ENCODE results near the gene NT5E.
A peak's percentile ranks its signal among the peaks of the same experiment; 100 is the strongest.
"Not testable (repeated sequence)": the region's sequence is repeated elsewhere in the genome, so short reads cannot be mapped to it uniquely, and the experiment has no call there.

The NT5E gene

GRCh38 chr6:85449818-85450759 lies at the start of gene NT5E:
NT5E (plus strand) TSS chr6:85450083; CDS start chr6:85450140, 57 bp downstream.
- peak within 1 kb of the TSS; percentile 83 for H3K4me3 ChIP-seq (ENCODE audit: control insufficient read depth, low read depth, low read length)
- DNase-seq (ENCODE audit: low read depth), result no peak
- no peak for TF ChIP-seq CTCF (IDR thresholded peaks at IDR 0.05; ENCODE audit: control insufficient read depth, insufficient read depth, low read depth, low read length, missing control alignments)

- H3K4me3 ChIP-seq (ENCODE audit: control insufficient read depth, low read depth, low read length), result no peak overlapping the region
- TF ChIP-seq CTCF (IDR thresholded peaks at IDR 0.05; ENCODE audit: control insufficient read depth, insufficient read depth, low read depth, low read length, missing control alignments), result no peak
- DNase-seq (ENCODE audit: low read depth), result no peak
Observed at GRCh38 chr6:85400331-85400730, 49.6 kb upstream of the NT5E start.

- no peak for DNase-seq (ENCODE audit: low read depth)
- no peak overlapping the region for H3K4me3 ChIP-seq (ENCODE audit: control insufficient read depth, low read depth, low read length)
- no peak for TF ChIP-seq CTCF (IDR thresholded peaks at IDR 0.05; ENCODE audit: control insufficient read depth, insufficient read depth, low read depth, low read length, missing control alignments)
Observed at GRCh38 chr6:85401186-85402021, 48.5 kb upstream of the NT5E start.

GRCh38 chr6:85402071-85402470 lies 47.8 kb upstream of the NT5E start:
- no peak for TF ChIP-seq CTCF (IDR thresholded peaks at IDR 0.05; ENCODE audit: control insufficient read depth, insufficient read depth, low read depth, low read length, missing control alignments)

GRCh38 chr6:85402922-85403321 lies 47.0 kb upstream of the NT5E start:
- TF ChIP-seq CTCF (IDR thresholded peaks at IDR 0.05; ENCODE audit: control insufficient read depth, insufficient read depth, low read depth, low read length, missing control alignments), result no peak
- no peak overlapping the region for H3K4me3 ChIP-seq (ENCODE audit: control insufficient read depth, low read depth, low read length)
- DNase-seq (ENCODE audit: low read depth), result no peak

More at GRCh38 chr6:85402071-85402470, 47.8 kb upstream of the NT5E start:
- H3K4me3 ChIP-seq (ENCODE audit: control insufficient read depth, low read depth, low read length), result no peak overlapping the region
- no peak for DNase-seq (ENCODE audit: low read depth)

DNA sequence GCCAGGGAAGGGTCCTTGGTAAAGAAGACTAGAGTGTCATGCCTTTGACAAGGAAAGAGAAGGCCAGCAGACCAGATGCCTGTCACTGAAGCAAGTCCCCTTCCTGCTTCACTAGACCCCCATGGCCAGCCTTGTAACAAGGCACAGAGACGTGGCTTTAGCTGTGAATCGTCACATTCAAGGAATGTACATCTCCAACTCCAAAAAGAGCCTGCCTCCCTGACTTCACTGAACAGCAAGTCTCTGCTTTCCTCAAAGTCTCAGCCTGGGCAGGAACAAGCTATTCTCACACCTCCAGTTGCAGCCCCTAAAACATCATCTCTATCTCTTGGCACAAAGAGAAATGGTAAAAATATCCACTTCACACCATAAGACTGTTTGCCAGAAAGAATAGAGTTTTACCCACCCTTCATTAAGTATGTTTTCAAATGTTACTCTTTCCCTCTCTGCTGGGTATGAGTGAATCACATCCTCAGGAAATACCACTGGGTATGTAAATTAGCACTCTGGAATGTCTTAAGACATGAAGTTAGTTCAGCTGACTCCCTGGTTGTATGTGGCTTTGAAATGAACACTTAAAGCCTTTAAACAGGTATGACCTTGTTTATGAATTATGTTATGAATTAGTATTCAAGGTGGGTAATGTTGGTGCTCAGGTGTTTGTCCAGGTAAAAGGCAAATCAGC lies 46.4 kb upstream of the NT5E start:
- peak; percentile 69 for DNase-seq (ENCODE audit: low read depth)
- no peak overlapping the region for H3K4me3 ChIP-seq (ENCODE audit: control insufficient read depth, low read depth, low read length)
- TF ChIP-seq CTCF (IDR thresholded peaks at IDR 0.05; ENCODE audit: control insufficient read depth, insufficient read depth, low read depth, low read length, missing control alignments), result no peak

- not testable (repeated sequence) for DNase-seq (ENCODE audit: low read depth); H3K4me3 ChIP-seq (ENCODE audit: control insufficient read depth, low read depth, low read length)
Observed at GRCh38 chr6:85404016-85404563, 45.8 kb upstream of the NT5E start.
